ENCODE results near the gene ZNF197. TPM values are rescaled to one million over a fixed set of nuclear protein-coding genes. Genes with fewer than 3 reads are reported as not detected.

ZNF197 gene
- total and polyA plus RNA-seq, 4 donors, result 2.4 to 10.6 (median 5.9) TPM

GRCh38 chr3:44649709-44650108 lies 24.9 kb downstream of the ZNF197 start:
- DNase-seq (ENCODE audit: low spot score), result no peak
- no peak overlapping the region for H3K4me3 ChIP-seq (ENCODE audit: low read depth in 1 of 3, low read length in 3 of 3)
- no peak overlapping the region for H3K27ac ChIP-seq (ENCODE audit: low read depth in 1 of 2, low read length in 2 of 2)
- TF ChIP-seq ATF3 (IDR thresholded peaks at IDR 0.05) (no peak), GABPA (IDR thresholded peaks at IDR 0.05 in 1 of 2, conservative IDR thresholded peaks at IDR 0.05 in 1 of 2) (no peak), ZBTB33 (IDR thresholded peaks at IDR 0.05) (no peak), FOXA1 (IDR thresholded peaks at IDR 0.05) (no peak), TAF1 (conservative IDR thresholded peaks at IDR 0.05) (no peak), CTCF (IDR thresholded peaks at IDR 0.05; ENCODE audit: low read depth, low read length, missing input control) (no peak), JUND (IDR thresholded peaks at IDR 0.05) (no peak), RXRA (IDR thresholded peaks at IDR 0.05) (no peak), YY1 (IDR thresholded peaks at IDR 0.05) (no peak), REST (IDR thresholded peaks at IDR 0.05) (no peak), EGR1 (IDR thresholded peaks at IDR 0.05; ENCODE audit: low read depth in 2 of 2) (no peak), HNF4A (conservative IDR thresholded peaks at IDR 0.05) (no peak), NR2F2 (IDR thresholded peaks at IDR 0.05) (no peak), MAX (IDR thresholded peaks at IDR 0.05) (no peak)
- H3K9ac ChIP-seq (ENCODE audit: low read depth in 1 of 2, low read length in 2 of 2), result no peak overlapping the region
- peaks cover 0 to 13% (median 5%) of the 10 kb centered on the region in 4 donors for H3K4me1 ChIP-seq (ENCODE audit: control insufficient read depth in 4 of 4, insufficient read depth in 4 of 4, low read length in 3 of 4)
- H3K27me3 ChIP-seq (ENCODE audit: control insufficient read depth in 4 of 4, insufficient read depth in 4 of 4, low read length in 3 of 4), result no peaks in the 10 kb centered on the region
- peaks cover 6 to 14% (median 13%) of the 10 kb centered on the region in 4 donors for H3K9me3 ChIP-seq (ENCODE audit: control insufficient read depth in 4 of 4, low read length in 3 of 4)
- peaks cover 1 to 32% (median 25%) of the 10 kb centered on the region in 4 donors for H3K36me3 ChIP-seq (ENCODE audit: control insufficient read depth in 4 of 4, insufficient read depth in 3 of 4, low read depth in 1 of 4, low read length in 3 of 4)
- WGBS, result 98% methylated on average over 1 of the region's 1 CpG

GRCh38 chr3:44654039-44654438 lies 29.2 kb downstream of the ZNF197 start:
- no peak for DNase-seq (ENCODE audit: low spot score)
- H3K27ac ChIP-seq (ENCODE audit: low read depth in 1 of 2, low read length in 2 of 2), result no peak overlapping the region
- H3K36me3 ChIP-seq (ENCODE audit: control insufficient read depth in 4 of 4, insufficient read depth in 3 of 4, low read depth in 1 of 4, low read length in 3 of 4), result peaks cover 9 to 58% (median 50%) of the 10 kb centered on the region in 4 donors
- WGBS, result 98% methylated on average over 5 of the region's 5 CpGs
- H3K9ac ChIP-seq (ENCODE audit: low read depth in 1 of 2, low read length in 2 of 2), result no peak overlapping the region
- no peaks in the 10 kb centered on the region for H3K27me3 ChIP-seq (ENCODE audit: control insufficient read depth in 4 of 4, insufficient read depth in 4 of 4, low read length in 3 of 4)
- H3K4me3 ChIP-seq (ENCODE audit: low read depth in 1 of 3, low read length in 3 of 3), result no peak overlapping the region
- peaks cover 11 to 24% (median 17%) of the 10 kb centered on the region in 4 donors for H3K9me3 ChIP-seq (ENCODE audit: control insufficient read depth in 4 of 4, low read length in 3 of 4)
- peaks cover 0 to 5% (median 2%) of the 10 kb centered on the region in 4 donors for H3K4me1 ChIP-seq (ENCODE audit: control insufficient read depth in 4 of 4, insufficient read depth in 4 of 4, low read length in 3 of 4)
- TF ChIP-seq CTCF (IDR thresholded peaks at IDR 0.05; ENCODE audit: low read depth, low read length, missing input control), result no peak
- TF ChIP-seq REST (IDR thresholded peaks at IDR 0.05), result no peak
- TF ChIP-seq HNF4A (conservative IDR thresholded peaks at IDR 0.05), result no peak
- no peak for TF ChIP-seq HNF4G (IDR thresholded peaks at IDR 0.05)
- no peak for TF ChIP-seq RAD21 (IDR thresholded peaks at IDR 0.05)
- TF ChIP-seq GABPA (IDR thresholded peaks at IDR 0.05 in 1 of 2, conservative IDR thresholded peaks at IDR 0.05 in 1 of 2), result no peak
- TF ChIP-seq NR2F2 (IDR thresholded peaks at IDR 0.05), result no peak

Data from liver (tissue), 9 donors.